Ishikawa (cell line): ENCODE measurements around the gene TLR5.

Experiments
- EGR1 ChIP-seq: IDR thresholded peaks from 2 replicates; pipeline ENCODE4 v1.6.1; 2012
- EP300 ChIP-seq: IDR thresholded peaks from 2 replicates; pipeline ENCODE4 v1.6.1; 2012; ENCODE audit warnings: borderline replicate concordance
- FOXM1 ChIP-seq: IDR thresholded peaks from 2 replicates; pipeline ENCODE4 v1.6.1; 2012; ENCODE audit warnings: low read depth, borderline replicate concordance
- RAD21 ChIP-seq: IDR thresholded peaks from 2 replicates; pipeline ENCODE4 v1.6.1; 2012; ENCODE audit warnings: low read depth
- TAF1 ChIP-seq: IDR thresholded peaks from 2 replicates; pipeline ENCODE4 v1.6.1; 2012; ENCODE audit warnings: low read depth, mild to moderate bottlenecking
- TCF12 ChIP-seq: IDR thresholded peaks from 2 replicates; pipeline ENCODE4 v1.6.1; 2012; ENCODE audit warnings: low read depth
- TEAD4 ChIP-seq: IDR thresholded peaks from 2 replicates; pipeline ENCODE4 v1.6.1; 2012
- YY1 ChIP-seq: IDR thresholded peaks from 2 replicates; pipeline ENCODE4 v1.6.1; 2012; ENCODE audit warnings: low read depth
- ZBTB7A ChIP-seq: IDR thresholded peaks from 2 replicates; pipeline ENCODE4 v1.6.1; 2012; ENCODE audit warnings: low read depth
- TF ChIP-seq, protein P1 (sequence below): IDR thresholded peaks from 2 replicates; pipeline ENCODE4 v1.6.1; 2012

DNA sequence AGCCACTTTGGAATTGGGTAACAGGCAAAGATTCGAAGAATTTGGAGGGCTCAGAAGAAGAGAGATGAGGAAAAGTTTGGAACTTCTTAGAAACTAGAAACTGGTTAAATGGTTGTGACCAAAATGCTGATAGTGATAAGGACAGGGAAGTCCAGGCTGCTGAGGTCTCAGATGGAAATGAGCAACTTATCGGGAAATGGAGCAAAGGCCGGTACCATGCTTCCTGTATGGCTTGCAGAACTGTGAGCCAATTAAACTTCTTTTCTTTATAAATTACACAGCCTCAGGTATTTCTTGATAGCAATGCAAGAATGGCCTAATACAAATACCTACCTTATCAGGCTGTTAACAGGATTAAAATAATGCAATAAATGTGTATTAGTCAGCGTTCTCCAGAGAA, 9.4 kb upstream of the TLR5 start:
- TF ChIP-seq TAF1 (no peak), EGR1 (no peak), EP300 (no peak), TCF12 (no peak), RAD21 (no peak), ZBTB7A (no peak), YY1 (no peak), TEAD4 (no peak), FOXM1 (no peak)
- TF ChIP-seq, protein P1, sequence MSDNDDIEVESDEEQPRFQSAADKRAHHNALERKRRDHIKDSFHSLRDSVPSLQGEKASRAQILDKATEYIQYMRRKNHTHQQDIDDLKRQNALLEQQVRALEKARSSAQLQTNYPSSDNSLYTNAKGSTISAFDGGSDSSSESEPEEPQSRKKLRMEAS, result no peak
